NCI-H2227 treated with DMSO at 0.1 percent for 48 hours (cell line): ENCODE results near the gene HOTAIR.

Experiments used
- DNase-seq: peaks from one replicate; lab custom pipeline; 2025; lab: John Stamatoyannopoulos, UW

The HOTAIR gene

GRCh38 chr12:53928054-53928835, 46.5 kb downstream of the HOTAIR start:
- no peak for DNase-seq

GRCh38 chr12:53927220-53928029, 47.3 kb downstream of the HOTAIR start:
- DNase-seq, result no peak

GRCh38 chr12:53924521-53925405, 50.0 kb downstream of the HOTAIR start:
- DNase-seq, result no peak

DNA sequence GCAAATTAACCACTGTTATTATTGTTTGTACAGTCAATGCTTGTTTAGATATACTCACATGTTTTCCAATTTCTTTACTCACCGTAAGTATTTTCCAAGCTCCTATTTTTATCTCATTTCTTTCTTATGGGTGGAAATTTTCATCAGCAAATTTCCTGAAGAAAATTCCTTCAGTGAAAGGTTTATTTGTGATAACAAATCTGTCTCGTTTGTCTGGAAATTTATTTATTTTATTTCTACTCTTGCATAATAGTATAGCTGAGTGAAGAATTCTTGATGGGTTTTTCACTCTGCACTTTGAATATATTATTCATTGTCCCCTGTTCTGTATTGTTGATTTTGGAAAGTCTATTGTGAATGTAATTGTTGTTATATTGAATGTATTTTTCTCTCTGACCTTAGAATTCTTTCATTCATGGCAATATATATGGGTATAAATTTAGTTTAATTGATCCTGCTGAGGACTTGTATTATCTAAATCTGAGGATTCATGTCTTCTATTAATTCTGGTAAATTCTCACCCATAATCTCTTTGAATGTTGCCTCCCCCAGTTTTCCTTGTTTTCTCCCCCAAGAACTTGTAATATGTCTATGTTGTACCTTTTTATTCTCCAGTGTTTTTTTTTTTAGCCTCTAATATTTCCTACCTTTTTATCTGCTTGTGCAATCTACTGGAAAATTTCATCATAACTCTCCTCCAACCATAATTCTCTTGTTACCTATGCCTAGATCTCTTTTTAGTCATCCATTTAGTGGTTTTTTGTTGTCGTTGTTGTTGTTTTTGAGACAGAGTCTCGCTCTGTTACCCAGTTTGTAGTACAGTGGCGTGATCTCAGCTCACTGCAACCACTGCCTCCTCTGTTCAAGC, 57.7 kb downstream of the HOTAIR start:
- no peak for DNase-seq
